IMR-90 (cell line): ENCODE data around the gene SCG5.

Source experiments
- CHD1 ChIP-seq: IDR thresholded peaks from 2 replicates; pipeline ENCODE4 v1.6.1; 2012; ENCODE audit warnings: low read depth, low read length, improper control_type of control experiment
- CTCF ChIP-seq: conservative IDR thresholded peaks from 2 replicates; pipeline ENCODE4 v1.5.1; 2012; ENCODE audit warnings: mild to moderate bottlenecking, low read depth, low read length, improper control_type of control experiment
- FOS ChIP-seq: fragments of 150-350 bp; IDR thresholded peaks from 2 replicates; pipeline ENCODE4 v1.6.1; 2016; ENCODE audit warnings: low read depth, low read length
- MXI1 ChIP-seq: IDR thresholded peaks from 2 replicates; pipeline ENCODE4 v1.6.1; 2012; ENCODE audit warnings: low read depth, mild to moderate bottlenecking, low read length, moderate library complexity, borderline replicate concordance
- POLR2A ChIP-seq: IDR thresholded peaks from 2 replicates; pipeline ENCODE4 v1.6.1; 2012; ENCODE audit warnings: mild to moderate bottlenecking, low read depth, low read length
- RCOR1 ChIP-seq: IDR thresholded peaks from 2 replicates; pipeline ENCODE4 v1.6.1; 2012; ENCODE audit warnings: mild to moderate bottlenecking, low read length, improper control_type of control experiment; ENCODE audit not compliant: insufficient replicate concordance

DNA sequence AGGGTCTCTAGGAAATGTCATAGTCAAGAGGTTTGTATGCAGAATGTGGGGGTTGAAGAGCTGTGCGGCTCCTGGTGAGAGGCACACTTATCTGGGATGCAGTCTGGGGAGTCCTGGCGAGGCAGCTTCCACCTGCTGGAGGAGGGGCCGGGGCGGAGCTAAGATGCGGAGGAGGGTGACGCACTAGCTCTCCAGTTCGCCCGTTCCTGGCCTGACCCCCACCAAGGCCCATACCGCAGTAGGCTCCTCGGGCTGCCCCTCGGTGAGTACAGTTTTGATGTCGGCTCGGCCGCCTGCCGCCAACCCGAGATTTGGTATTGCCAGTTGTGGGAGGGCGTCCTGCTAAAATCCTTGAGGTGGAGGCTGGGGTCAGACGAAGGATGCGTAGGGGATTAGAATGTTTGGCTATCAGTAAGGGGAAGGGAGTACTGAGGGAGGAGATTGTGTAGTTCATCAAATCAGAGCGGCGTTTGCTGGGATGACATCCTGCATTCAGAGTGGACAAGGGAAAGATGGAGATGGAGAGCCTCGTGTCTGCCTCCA, at the start of gene SCG5:
- TF ChIP-seq CTCF (no peak), MXI1 (no peak), POLR2A (no peak), RCOR1 (no peak), FOS (no peak), CHD1 (no peak)
